SH-SY5Y (cell line): ENCODE data around the gene FCN1.

Experiments used
- GATA2 ChIP-seq: IDR thresholded peaks from 2 replicates; pipeline ENCODE4 v1.6.1; 2011; ENCODE audit warnings: mild to moderate bottlenecking, low read depth, low read length
- GATA3 ChIP-seq: IDR thresholded peaks from 2 replicates; pipeline ENCODE4 v1.6.1; 2011; ENCODE audit warnings: low read depth, mild to moderate bottlenecking, low read length, moderate library complexity

The FCN1 gene

DNA sequence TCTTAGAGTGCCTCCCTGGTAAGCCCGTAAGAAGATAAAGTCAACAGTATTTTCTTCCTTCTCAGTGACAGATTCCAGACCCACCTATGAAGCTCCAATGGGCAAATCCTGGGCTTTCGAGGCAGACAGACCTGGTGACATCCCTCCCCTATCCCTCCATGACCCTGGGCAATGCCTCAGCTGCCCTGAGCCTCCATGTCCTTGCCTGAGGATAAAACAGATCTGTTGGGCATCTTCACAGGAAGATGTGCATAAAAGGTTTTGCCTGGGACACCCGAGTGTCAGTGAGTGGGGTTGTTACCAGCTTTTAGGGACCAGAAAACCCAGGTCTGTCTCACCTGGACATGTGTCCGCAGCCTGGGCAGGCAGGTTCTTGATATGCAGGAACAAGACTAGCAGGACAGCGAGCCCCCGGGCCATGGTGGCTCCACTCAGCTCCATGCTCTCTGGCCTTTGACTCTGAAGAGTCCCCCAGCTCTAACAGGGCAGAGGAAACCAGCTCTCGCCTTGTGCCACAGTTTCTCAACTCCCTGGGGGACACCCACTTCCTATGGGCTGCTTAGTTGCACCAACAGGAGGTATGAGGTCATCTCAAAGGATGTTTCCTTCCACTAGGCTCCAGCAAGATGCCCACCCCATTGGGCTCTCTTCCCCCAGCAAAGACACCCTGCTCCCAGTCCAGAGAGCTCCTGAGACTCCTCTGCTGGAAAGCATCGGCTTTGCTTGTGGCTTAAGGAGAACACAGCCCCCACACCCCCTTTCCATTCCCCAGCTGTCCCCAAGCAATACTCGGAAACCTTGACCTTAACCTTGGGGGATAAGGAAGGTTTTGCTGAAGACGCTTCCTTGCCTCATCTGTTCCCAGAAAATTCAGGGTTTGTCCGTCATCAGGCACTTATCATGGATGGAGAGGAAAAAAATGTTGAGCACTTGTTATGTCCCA, at the start of gene FCN1:
FCN1 (minus strand) TSS at position 482 of the 943 bp plus-strand sequence; CDS start at position 441, 41 bp downstream.
- TF ChIP-seq GATA2, result no peak

DNA sequence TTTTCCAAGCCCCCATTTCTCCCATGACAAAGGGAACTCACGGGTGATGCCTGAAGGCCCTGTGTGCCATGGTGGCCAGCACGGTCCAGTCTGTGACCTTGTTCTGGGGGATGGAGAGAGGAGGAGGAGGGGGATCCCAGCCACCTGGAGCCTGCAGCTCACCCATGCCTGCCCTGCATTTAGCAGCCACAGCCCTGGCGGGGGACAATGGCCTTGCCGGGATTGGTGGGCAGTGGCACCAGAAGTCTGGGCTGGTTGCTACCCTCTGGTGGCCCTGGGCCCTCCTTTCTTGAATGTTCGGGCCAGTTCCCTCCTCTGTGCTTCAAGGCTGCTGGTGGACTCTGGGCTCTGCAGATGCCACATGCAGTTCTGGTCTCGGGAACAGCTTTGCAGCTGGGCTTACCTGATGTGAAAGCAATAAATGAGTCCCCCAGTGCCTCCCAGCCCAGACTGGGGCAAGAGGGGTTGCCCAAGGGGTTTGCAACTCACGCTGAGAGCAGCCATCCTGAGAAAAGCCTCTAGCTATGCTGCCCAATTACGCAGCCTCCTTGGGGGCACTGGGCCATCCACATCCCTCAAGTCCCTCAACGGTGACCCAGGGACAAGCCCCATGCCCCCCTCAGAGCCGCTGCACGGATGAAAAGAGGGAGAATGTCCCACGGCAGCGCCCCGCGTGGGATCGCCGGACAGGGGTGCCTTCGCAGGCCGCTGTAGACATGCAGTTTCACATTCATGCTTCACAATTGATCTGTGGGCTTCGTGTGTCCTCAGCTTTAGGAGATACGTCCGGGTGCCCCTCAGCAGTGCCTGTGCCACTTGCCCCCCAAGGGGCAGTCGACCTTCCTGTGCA, 49.2 kb upstream of the FCN1 start:
- TF ChIP-seq GATA2, result no peak
- TF ChIP-seq GATA3, result no peak

DNA sequence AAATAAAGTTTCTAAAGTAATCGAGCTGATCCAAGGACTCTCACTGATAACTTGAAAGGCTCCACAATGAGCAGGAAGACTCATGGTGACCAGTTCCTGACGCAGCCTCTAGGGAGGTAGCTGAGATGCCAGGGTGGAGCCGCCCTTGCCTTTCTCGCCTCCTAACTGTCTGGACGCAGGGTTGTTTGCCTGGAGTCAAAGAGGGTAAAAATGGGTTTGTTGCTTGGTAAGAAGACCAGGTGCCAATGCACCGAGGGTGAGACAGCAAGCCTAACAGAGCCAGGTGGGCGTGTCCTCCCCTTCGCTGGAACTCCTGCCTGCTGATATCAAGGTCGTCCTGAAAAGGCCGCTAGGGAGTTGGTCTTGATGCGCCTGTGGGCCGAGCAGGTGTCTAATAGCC, 48.6 kb upstream of the FCN1 start:
- no peak for TF ChIP-seq GATA3
- no peak for TF ChIP-seq GATA2

DNA sequence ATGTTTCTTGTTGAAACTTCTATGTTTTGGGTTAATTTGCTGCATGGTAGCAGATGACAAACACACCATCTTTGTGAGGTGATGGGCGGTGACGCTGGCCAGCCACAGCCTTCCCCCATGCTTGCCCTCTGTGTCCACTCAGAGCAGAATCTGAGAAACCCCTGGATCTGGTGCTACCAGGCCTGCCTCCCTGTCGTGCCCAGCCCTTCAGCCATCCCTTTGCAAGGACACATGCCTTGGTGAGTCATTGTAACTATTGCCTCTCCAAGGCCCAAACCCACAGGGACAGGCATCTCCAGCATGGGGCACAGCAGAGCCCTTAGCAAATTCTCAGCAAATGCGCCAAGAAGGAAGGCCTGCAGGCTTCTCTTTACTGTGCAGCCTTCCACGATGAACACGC, 48.1 kb upstream of the FCN1 start:
- TF ChIP-seq GATA3 (no peak), GATA2 (no peak)

DNA sequence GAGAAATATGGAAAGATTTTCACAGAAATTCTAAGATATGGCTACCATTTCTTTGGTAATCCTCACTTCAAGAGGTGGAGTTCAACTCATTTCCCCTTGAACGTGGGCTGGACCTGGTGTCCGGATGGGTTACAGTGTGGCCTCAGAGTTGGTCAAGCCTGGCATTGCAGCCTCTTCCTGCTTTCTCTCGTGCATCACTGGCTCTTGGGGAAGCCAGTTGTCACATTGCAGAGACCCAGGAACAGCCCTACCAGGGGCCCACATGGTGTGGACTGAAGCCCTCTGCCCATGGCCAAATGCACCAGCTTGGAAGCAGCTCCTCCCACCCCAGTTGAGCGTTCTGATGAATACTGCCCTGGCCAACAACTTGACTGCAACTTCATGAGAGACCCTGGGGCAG, 47.7 kb upstream of the FCN1 start:
- TF ChIP-seq GATA2, result no peak

DNA sequence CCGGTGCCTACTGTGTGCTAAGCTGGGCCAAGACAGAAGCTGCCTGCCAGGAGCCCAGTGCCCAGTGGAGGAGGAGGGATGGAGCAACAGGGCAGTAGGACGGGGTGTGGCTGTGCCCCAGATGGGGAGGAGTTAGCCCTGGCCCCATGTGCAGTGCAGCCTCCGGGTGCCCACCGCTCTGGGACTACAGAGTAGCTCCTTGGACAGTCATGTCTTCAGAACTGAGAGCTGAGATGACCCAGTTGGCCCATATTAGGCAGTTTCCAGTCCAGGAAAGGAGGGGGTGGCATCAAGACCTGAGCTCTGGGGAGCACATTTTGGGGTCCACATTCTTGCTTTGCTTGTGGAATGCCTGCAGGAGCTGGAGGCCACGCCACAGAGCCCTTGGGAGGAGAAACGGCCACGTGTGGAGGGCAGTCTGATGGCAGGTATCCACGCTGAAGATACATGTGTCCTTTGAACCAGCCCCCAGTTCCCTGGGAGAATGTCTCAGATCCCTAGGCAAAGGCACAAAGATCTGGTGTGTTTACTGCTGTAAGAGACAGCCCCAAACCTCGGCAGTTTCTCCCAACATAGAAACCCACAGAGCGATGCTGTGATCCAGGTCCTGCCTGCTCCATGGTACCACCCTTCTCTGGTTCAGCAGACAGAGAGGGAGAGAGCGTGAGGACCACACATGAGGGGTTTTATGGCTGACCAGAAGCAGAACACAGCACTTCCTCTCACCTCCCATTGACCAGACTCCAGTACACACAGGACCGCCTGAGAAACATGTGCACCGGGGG, 46.8 kb upstream of the FCN1 start:
- TF ChIP-seq GATA2 (no peak), GATA3 (no peak)

DNA sequence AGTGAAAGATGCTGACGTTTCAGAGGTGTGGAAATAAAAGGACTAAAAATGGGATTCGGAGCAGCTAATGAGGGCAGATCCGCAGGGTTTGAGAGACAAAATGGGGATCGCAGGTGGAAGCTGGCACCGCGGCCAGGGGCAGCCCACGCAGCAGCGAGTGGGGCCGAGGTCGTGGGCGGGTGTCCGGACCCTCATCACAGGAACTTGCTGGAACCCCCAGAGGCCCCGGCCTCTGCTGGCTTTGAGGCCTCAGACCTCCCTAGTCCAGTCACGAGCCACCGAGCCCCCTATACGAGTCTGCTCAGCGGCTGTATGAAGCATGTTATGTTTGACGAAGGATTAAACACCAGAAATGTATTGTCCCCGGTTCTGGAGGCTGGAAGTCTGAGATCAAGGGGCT, 45.8 kb upstream of the FCN1 start:
- TF ChIP-seq GATA3, result no peak
- no peak for TF ChIP-seq GATA2

DNA sequence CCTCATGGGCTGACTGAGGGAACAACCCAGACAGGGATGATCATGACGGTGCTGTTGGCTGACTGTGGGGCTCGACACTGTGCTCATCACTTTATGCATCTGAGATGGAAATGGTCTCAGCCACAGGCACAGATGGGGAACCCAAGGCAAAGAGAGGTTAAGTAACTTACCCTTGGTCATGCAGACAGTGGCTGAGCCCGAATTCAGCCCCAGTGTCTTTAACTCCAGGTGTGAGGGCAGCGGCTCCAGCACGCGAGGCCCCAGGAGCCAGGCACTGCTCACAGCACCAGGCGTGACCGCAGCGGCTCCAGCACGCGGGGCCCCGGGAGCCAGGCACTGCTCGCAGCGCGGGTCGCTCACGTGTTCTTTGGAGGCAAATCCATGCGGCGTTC, 45.3 kb upstream of the FCN1 start:
- TF ChIP-seq GATA3 (no peak), GATA2 (no peak)

DNA sequence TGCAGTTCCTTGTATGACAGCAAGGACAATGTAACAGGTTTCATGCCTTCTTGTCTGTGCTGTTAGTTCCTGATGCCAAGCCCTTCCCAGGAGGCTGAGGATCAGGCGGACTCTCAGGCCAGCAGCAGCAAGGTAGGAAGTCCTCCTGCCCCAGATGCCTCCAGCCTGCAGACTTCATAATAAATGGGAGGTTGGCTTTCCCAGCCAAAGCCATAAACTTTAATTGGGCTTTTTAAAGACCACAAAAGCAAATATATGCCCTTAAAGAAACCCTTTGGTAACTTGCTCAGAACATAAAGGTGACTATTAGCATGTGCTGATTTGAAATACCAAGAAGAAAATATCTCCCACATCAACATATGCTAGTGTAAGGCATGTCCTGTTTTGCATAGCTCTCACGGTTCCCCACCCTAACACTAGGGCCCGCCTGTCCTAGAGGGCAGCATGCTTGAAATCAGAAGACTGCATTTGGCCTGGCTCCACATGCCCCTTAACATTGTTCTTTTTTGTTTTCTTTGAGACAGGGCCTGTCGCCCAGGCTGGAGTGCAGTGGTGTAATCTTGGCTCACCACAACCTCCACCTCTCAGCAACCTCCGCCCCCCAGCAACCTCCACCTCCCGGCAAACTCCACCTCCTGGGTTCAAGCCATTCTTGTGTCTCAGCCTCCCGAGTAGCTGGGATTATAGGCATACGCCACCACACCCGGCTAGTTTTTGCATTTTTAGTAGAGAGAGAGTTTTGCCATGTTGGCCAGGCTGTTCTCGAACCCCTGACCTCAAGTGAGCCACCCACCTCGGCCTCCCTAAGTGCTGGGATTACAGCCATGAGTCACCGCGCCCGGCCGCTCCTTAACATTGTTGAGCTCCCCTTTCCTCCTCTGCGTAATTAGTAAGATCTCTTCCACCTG, 44.6 kb upstream of the FCN1 start:
- TF ChIP-seq GATA2 (no peak), GATA3 (no peak)

DNA sequence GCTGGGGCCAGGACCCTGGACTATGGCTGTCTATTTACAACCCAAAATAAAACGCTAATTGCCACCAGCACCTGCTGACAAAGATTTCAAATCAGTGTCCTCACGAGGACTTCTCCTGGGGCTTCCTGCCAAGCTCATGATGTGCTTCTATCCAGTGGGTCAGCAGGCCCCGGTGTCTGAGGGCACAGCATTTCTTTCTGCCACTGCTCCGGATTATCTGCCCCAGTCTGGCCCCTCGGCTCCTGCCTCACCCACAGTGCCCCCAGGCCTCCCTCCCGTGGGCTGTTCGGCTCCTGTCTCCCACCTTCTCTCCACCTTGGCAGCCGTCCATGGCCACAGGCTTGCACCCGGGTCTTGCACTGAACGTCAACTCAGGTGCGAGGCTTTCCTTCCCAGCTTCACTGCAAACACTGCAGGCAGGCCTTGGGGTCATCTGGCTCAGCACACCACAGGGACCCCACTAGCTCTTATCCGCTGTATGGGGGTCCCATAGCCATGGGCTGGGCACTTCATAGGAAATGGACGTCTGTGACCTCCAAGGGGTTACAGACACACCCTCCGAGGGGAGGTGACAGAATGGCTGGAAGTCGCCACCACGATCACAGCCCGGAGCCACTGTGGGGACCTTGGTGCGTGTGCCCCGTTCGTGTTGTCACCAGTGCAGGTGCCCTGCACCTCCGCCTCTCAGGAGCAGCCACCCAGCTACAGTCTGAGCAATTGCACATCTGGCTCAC, 43.8 kb upstream of the FCN1 start:
- TF ChIP-seq GATA3, result no peak

DNA sequence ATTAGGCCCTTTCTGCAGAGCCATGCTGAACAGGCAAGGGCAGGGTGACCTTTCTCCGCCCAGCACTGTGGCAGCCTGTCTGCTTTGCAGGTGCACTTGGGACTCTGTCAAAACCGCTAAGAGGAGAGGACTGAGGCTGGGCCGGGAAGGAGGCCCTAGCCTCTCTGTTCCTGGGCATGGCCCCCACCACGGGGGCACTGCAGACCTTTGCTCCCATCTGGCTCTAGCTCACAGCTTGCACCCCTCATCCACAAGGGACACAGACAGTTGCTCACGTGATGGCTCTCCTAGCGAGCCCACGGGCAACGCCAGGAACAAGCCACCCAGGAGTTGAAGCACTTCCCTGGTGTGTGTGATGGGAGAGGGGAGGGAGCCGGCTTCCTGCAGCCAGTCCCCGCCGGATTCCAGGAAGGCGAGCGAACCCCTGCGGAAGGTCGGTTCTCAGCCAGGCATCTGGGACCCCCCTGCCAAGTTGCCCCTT, 43.0 kb upstream of the FCN1 start:
- TF ChIP-seq GATA3, result no peak
- no peak for TF ChIP-seq GATA2

DNA sequence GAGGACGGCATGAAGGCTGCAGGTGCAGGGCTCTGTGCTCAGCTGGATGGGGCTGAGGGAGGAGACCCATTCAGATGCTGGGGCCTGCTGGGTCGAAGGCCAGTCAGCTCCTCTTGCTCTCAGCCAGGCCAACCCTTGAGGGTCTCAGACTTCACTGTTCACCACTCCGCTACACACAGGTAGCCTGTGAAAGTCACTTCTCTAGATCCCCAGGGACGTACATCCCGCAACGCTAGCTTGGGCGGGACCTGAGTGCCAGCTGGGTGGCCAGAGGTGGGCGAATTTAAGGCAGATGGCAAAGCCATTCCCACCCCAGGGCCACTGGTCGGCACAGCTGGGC, 42.2 kb upstream of the FCN1 start:
- TF ChIP-seq GATA3, result no peak
- no peak for TF ChIP-seq GATA2
